Epithelial cell of esophagus (primary cell): Measurements from ENCODE around the gene IFT57.

Source experiments
- DNase-seq: peaks from one replicate; pipeline ENCODE4 v3.0.0; 2010; ENCODE audit warnings: low read depth
- H3K4me3 ChIP-seq: 2 replicates; pipeline ENCODE4 v1.5.1; 2011; ENCODE audit warnings: mild to moderate bottlenecking, low read length, control low read depth
- CTCF ChIP-seq: IDR thresholded peaks from 2 replicates; pipeline ENCODE4 v1.5.1; 2011; ENCODE audit warnings: low read depth, mild to moderate bottlenecking, low read length, control low read depth, inconsistent platforms; ENCODE audit not compliant: insufficient read depth; ENCODE audit errors: missing control alignments

Gene IFT57

GRCh38 chr3:108234387-108234957 lies 12.2 kb upstream of the IFT57 start:
- no peak for TF ChIP-seq CTCF
- H3K4me3 ChIP-seq, result no peak overlapping the region
- DNase-seq, result no peak

- DNase-seq, result no peak
- no peak for TF ChIP-seq CTCF
- no peak overlapping the region for H3K4me3 ChIP-seq
These were observed 6.1 kb upstream of the IFT57 start for GRCh38 chr3:108228286-108228685.

GRCh38 chr3:108227131-108227530 lies 4.9 kb upstream of the IFT57 start:
- H3K4me3 ChIP-seq, result no peak overlapping the region
- no peak for DNase-seq
- TF ChIP-seq CTCF, result no peak

GRCh38 chr3:108225221-108225620 lies 3.0 kb upstream of the IFT57 start:
- DNase-seq, result no peak
- no peak for TF ChIP-seq CTCF

GRCh38 chr3:108223928-108224327 lies 1.7 kb upstream of the IFT57 start:
- H3K4me3 ChIP-seq, result no peak overlapping the region
- TF ChIP-seq CTCF, result no peak
- peak; percentile 23 for DNase-seq

More at GRCh38 chr3:108225221-108225620, 3.0 kb upstream of the IFT57 start:
- no peak overlapping the region for H3K4me3 ChIP-seq

- DNase-seq, result peak; percentile 8
- TF ChIP-seq CTCF, result no peak
- peak overlapping the region; percentile 84 for H3K4me3 ChIP-seq
These were observed 785 bp upstream of the IFT57 start for GRCh38 chr3:108222853-108223565.

- TF ChIP-seq CTCF, result no peak
- no peak for DNase-seq
- H3K4me3 ChIP-seq, result peak overlapping the region; percentile 84
These were observed 831 bp downstream of the IFT57 start for GRCh38 chr3:108221393-108221792.
